Stimulated activated naive B cell treated with anti-CD40 and anti-IgM and Interleukin-4, amounts not matched to agents 10 μg/mL and 1 μg/mL and 100 μg/mL, for 72 hours (primary cell): ENCODE data around the gene SCD5.

Experiments used
- ATAC-seq, 2 donors: fragments of 150-1000 bp; cut with Tn5 transposase; replicated peaks; 2 replicates each; pipeline ENCODE4 v1.10.0; 2021; ENCODE audit warnings: moderate library complexity in 1 of 2
- DNase-seq: peaks from one replicate; pipeline ENCODE4 v3.0.0; 2021
- H3K27ac Mint-ChIP-seq: one replicate; pipeline ENCODE4 v1.8.0; 2022; ENCODE audit warnings: mild to moderate bottlenecking, mixed read lengths
- H3K27me3 Mint-ChIP-seq, 2 donors: one replicate each; pipeline ENCODE4 v1.8.0; 2022; ENCODE audit warnings: mixed read lengths in 2 of 2
- H3K36me3 Mint-ChIP-seq, 2 donors: one replicate each; pipeline ENCODE4 v1.8.0; 2022; ENCODE audit warnings: mixed read lengths in 2 of 2, mild to moderate bottlenecking in 1 of 2
- H3K4me1 Mint-ChIP-seq, 2 donors: one replicate each; pipeline ENCODE4 v1.8.0; 2022; ENCODE audit warnings: mixed read lengths in 2 of 2, mild to moderate bottlenecking in 1 of 2
- H3K4me3 Mint-ChIP-seq, 2 donors: one replicate each; pipeline ENCODE4 v1.8.0; 2022; ENCODE audit warnings: mild to moderate bottlenecking in 2 of 2, mixed read lengths in 2 of 2, moderate library complexity in 1 of 2
- H3K9me3 Mint-ChIP-seq, 2 donors: one replicate each; pipeline ENCODE4 v1.8.0; 2022; ENCODE audit warnings: mixed read lengths in 2 of 2, mild to moderate bottlenecking in 1 of 2

Gene SCD5

DNA sequence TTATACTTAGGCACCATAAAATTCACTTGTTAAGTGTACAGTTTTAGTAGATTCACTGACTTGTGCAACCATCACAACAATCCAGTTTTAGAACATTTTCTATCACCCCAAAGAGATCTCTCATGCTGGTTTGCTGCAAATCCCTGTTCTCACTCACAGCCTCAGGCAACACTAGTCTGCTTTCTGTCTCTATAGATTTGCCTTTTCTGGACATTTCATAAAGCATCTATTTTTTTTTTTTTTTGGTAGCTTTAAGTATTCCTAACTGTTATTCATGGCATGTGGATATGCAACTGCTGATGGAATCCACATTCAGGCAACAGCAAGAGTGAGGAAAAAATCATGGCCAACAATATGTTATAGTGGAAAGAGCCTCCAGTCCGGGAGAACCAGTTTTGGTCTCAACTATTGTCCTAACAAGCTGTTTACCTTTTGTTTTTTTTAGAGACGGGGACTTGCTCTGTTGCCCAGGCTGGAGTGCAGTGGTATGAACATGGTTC is 209.8 kb downstream of the SCD5 start:
- DNase-seq (no peak), ATAC-seq (no peak)
- Mint-ChIP-seq H3K36me3 (no peaks in the 10 kb centered on the region), H3K9me3 (no peaks in the 10 kb centered on the region), H3K4me3 (no peak overlapping the region), H3K27me3 (peaks cover 9 to 13% of the 10 kb centered on the region in 2 donors), H3K27ac (no peak overlapping the region), H3K4me1 (no peaks in the 10 kb centered on the region)

DNA sequence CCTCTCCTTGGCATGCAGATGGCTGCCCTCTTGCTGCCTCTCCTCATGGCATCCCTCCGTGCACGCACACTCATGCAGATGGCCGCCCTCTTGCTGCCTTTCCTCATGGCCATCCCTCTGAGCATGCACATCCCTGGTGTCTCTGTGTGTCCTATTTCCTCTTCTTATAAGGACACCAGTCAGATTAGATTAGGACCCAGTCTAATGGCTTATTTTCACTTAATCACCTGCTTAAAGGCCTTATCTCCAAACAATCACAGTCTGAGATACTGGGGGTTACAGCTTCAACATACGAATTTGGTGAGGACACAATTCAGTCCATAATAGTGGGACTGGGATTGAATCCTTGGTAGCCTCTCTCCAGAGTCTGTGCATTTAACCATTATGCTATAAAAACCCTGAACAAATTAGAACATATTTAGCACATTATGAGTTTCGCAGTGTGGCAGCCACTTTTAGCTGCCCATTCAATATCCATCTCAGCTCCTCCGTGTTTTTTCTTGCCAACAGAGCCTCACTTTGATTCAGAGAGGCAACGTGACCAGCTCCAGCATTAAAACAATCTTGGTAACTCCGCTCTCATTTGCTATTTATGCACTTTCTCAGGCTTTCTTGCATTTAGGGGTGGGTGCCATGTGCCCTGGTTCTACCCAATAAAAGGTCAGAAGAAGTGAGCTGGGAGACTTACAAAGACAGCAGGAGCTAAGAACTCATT is 210.6 kb downstream of the SCD5 start:
- Mint-ChIP-seq H3K4me3 (no peak overlapping the region), H3K27ac (no peak overlapping the region), H3K36me3 (no peaks in the 10 kb centered on the region), H3K9me3 (no peaks in the 10 kb centered on the region), H3K4me1 (no peaks in the 10 kb centered on the region), H3K27me3 (peaks cover 9 to 13% of the 10 kb centered on the region in 2 donors)
- no peak for ATAC-seq
- DNase-seq, result no peak

DNA sequence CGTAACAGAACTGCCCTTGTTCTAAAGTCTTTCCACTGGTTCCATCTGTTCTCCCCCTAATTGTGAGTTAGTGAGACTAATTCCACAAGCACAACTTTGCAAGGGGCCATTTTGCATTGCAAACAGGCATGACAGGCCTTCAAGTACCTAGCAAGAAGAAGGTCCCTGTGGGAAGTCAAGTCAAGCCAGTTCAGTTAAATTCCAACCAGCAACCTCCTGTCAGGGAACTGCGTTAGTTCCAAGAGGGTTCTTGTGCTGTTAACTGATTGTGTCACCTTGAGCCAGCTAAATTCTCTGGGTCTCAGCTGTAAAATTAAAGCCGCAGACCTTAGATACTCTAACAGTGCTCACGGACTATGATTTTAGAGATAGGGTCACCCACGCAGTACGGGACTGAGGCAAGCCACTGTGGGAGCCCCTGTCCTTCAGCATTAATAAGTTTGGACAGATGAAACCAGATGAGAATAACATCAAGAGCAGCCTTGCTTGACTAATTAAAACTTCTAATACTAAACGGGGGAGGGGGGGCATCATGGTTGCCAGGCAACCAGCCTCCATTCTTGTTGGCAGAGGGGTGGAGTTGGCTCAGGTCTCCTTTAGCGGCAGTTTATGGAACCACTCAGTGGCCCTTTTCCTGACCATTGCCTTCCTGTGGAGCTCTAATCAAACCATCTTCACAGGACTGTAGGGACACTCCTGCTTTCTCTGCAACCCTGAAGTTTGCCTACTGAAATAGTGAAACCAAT is 212.7 kb downstream of the SCD5 start:
- Mint-ChIP-seq H3K36me3 (no peaks in the 10 kb centered on the region), H3K27me3 (peaks cover 0 to 4% of the 10 kb centered on the region in 2 donors), H3K4me1 (no peaks in the 10 kb centered on the region), H3K9me3 (no peaks in the 10 kb centered on the region), H3K4me3 (no peak overlapping the region), H3K27ac (no peak overlapping the region)
- DNase-seq, result no peak
- ATAC-seq, result no peak

DNA sequence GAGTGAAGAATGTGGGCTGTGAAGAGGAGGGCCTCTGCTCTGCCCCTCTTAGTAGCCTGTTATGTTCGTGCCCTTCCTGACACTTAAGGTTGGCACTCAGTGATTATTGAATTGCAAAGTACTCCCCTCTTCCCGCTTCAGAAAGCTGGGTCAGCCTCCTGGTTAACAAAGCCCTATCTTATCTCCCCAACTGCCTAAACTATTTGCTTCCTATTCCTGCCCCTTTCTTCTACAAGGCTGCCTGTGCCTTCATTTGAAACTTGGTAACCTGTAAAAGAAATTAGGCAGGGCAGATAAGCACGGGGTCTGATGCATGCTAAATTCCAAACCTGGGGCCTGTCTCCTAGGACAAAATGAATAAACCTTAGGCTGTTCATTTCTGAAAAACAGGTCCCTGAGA is 213.7 kb downstream of the SCD5 start:
- Mint-ChIP-seq H3K4me3 (no peak overlapping the region), H3K36me3 (no peaks in the 10 kb centered on the region), H3K27me3 (no peaks in the 10 kb centered on the region), H3K9me3 (no peaks in the 10 kb centered on the region), H3K4me1 (no peaks in the 10 kb centered on the region), H3K27ac (no peak overlapping the region)
- ATAC-seq (no peak), DNase-seq (no peak)

DNA sequence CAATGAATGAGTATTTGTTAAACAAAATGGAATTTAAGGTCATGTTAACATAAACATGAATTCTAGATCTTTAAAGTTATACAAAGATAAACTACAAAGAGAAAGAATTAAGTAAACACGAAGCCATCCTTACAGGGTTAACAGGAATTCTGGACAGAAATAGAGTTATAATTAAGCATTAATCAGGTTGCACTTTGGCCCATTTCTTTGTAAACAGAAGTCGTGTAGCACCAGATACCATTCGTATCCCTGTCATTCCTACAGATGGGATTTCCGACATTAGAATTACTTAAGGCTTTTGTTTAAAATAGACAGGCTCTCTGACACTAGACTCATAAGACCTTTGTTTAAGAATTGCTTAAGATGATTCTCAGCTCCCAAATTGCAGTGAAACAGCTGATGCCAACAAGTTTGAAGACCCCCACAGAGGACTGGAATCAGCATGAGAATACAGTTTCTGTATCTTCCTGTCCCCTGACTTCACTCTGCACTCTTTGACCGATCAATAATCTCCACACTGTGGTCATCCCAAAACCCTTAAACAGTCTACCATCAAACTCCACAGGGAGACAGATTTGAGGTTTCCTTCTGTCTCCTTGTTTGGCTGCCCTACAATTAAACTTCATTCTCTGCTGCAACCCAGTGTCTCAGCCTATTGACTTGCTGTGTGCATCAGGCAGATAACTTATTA is 214.6 kb downstream of the SCD5 start:
- DNase-seq, result no peak
- Mint-ChIP-seq H3K4me1 (no peaks in the 10 kb centered on the region), H3K27ac (no peak overlapping the region), H3K36me3 (no peaks in the 10 kb centered on the region), H3K4me3 (no peak overlapping the region), H3K9me3 (no peaks in the 10 kb centered on the region), H3K27me3 (no peaks in the 10 kb centered on the region)
- ATAC-seq, result no peak

DNA sequence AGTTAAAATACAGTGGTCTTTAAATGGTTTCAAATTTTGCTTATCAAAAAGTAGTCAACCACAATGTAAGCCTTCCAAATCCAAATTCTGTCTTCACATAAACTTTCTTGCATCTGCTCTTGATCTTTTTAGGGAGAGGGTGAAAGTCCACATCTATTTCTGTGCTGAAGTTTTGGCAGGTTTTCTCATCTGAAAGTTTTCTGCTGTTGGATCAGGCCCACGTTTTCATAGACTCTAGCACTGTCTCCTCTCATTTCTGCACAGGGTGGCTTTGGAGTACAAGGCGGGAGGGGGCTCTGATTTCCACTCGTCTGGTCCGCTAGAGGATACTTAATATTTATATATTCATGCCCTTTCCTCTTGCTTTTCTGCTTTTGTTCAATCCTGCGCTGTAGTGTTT is 218.7 kb downstream of the SCD5 start:
- no peaks in the 10 kb centered on the region for H3K4me1 Mint-ChIP-seq
- H3K36me3 Mint-ChIP-seq, result no peaks in the 10 kb centered on the region
- no peaks in the 10 kb centered on the region for H3K27me3 Mint-ChIP-seq
- H3K9me3 Mint-ChIP-seq, result no peaks in the 10 kb centered on the region
- H3K27ac Mint-ChIP-seq, result no peak overlapping the region
- DNase-seq (no peak), ATAC-seq (no peak)
- no peak overlapping the region for H3K4me3 Mint-ChIP-seq
